Astrocyte (in vitro differentiated cells and primary cell): ENCODE results near the gene CORO7. TPM values are rescaled to one million over a fixed set of nuclear protein-coding genes. Genes with fewer than 3 reads are reported as not detected.

Experiments
- DNase-seq: peaks from one replicate; pipeline ENCODE4 v3.0.0-alpha.2; 2010; ENCODE audit warnings: low read depth
- FAIRE-seq: peaks from 2 replicates; lab custom pipeline; 2011; peaks lifted over from hg19 to GRCh38; lab: Jason Lieb, UNC
- H2AFZ ChIP-seq: 2 replicates; pipeline ENCODE4 v1.6.0; 2012; ENCODE audit warnings: low read depth, low read length, inconsistent platforms
- H3K27ac ChIP-seq: 2 replicates; pipeline ENCODE4 v1.5.1; 2011; ENCODE audit warnings: low read depth, low read length, inconsistent platforms
- H3K27me3 ChIP-seq: 2 replicates; pipeline ENCODE4 v1.6.0; 2011; ENCODE audit warnings: low read length, inconsistent platforms; ENCODE audit not compliant: insufficient read depth
- H3K36me3 ChIP-seq: 2 replicates; pipeline ENCODE4 v1.5.1; 2011; ENCODE audit warnings: low read length, inconsistent platforms; ENCODE audit not compliant: insufficient read depth
- H3K4me1 ChIP-seq: 2 replicates; pipeline ENCODE4 v1.5.1; 2011; ENCODE audit warnings: low read length, inconsistent platforms; ENCODE audit not compliant: insufficient read depth
- H3K4me2 ChIP-seq: 2 replicates; pipeline ENCODE4 v1.6.0; 2012; ENCODE audit warnings: low read length, inconsistent platforms
- H3K4me3 ChIP-seq: 2 replicates; pipeline ENCODE4 v1.5.1; 2011; ENCODE audit warnings: low read depth, mild to moderate bottlenecking, low read length, inconsistent platforms; ENCODE audit not compliant: insufficient read depth
- H3K79me2 ChIP-seq: 2 replicates; pipeline ENCODE4 v1.6.0; 2012; ENCODE audit warnings: mild to moderate bottlenecking, low read length, inconsistent platforms; ENCODE audit not compliant: insufficient read depth
- H3K9ac ChIP-seq: 2 replicates; pipeline ENCODE4 v1.6.0; 2012; ENCODE audit warnings: mild to moderate bottlenecking, low read length, inconsistent platforms
- H3K9me3 ChIP-seq: 2 replicates; pipeline ENCODE4 v1.5.1; 2012; ENCODE audit warnings: low read depth, mild to moderate bottlenecking, low read length, inconsistent platforms; ENCODE audit not compliant: insufficient read depth
- H4K20me1 ChIP-seq: 2 replicates; pipeline ENCODE4 v1.6.0; 2012; ENCODE audit warnings: low read length, inconsistent platforms; ENCODE audit not compliant: insufficient read depth
- H3K27ac Mint-ChIP-seq: one replicate; pipeline ENCODE4 v1.8.0; 2021; ENCODE audit warnings: mild to moderate bottlenecking, mixed read lengths; ENCODE audit not compliant: unreplicated experiment
- H3K27me3 Mint-ChIP-seq: one replicate; pipeline ENCODE4 v1.8.0; 2021; ENCODE audit warnings: low read depth, mixed read lengths; ENCODE audit not compliant: unreplicated experiment
- H3K36me3 Mint-ChIP-seq: one replicate; pipeline ENCODE4 v1.8.0; 2021; ENCODE audit warnings: low read depth, mixed read lengths; ENCODE audit not compliant: unreplicated experiment
- H3K4me1 Mint-ChIP-seq: one replicate; pipeline ENCODE4 v1.8.0; 2021; ENCODE audit warnings: low read depth, mixed read lengths; ENCODE audit not compliant: unreplicated experiment
- H3K4me3 Mint-ChIP-seq: one replicate; pipeline ENCODE4 v1.8.0; 2021; ENCODE audit warnings: mild to moderate bottlenecking, moderate library complexity, mixed read lengths; ENCODE audit not compliant: unreplicated experiment
- H3K9me3 Mint-ChIP-seq: one replicate; pipeline ENCODE4 v1.8.0; 2021; ENCODE audit warnings: mild to moderate bottlenecking, mixed read lengths; ENCODE audit not compliant: unreplicated experiment
- CTCF ChIP-seq: IDR thresholded peaks from 2 replicates; pipeline ENCODE4 v1.5.1; 2011; ENCODE audit warnings: low read depth, mild to moderate bottlenecking, inconsistent platforms, low read length, moderate library complexity; ENCODE audit not compliant: insufficient read depth
- EZH2 ChIP-seq: IDR thresholded peaks from 2 replicates; pipeline ENCODE4 v1.6.1; 2012; ENCODE audit warnings: mild to moderate bottlenecking, low read length, inconsistent platforms; ENCODE audit not compliant: insufficient read depth
- total RNA-seq: library from RNA; stranded (reverse); gene quantifications from 2 replicates; pipeline ENCODE4 v1.2.1, GENCODE V29; 2021

Gene CORO7
- total RNA-seq, 1 donor from 2014 or later: 26.4 TPM

DNA sequence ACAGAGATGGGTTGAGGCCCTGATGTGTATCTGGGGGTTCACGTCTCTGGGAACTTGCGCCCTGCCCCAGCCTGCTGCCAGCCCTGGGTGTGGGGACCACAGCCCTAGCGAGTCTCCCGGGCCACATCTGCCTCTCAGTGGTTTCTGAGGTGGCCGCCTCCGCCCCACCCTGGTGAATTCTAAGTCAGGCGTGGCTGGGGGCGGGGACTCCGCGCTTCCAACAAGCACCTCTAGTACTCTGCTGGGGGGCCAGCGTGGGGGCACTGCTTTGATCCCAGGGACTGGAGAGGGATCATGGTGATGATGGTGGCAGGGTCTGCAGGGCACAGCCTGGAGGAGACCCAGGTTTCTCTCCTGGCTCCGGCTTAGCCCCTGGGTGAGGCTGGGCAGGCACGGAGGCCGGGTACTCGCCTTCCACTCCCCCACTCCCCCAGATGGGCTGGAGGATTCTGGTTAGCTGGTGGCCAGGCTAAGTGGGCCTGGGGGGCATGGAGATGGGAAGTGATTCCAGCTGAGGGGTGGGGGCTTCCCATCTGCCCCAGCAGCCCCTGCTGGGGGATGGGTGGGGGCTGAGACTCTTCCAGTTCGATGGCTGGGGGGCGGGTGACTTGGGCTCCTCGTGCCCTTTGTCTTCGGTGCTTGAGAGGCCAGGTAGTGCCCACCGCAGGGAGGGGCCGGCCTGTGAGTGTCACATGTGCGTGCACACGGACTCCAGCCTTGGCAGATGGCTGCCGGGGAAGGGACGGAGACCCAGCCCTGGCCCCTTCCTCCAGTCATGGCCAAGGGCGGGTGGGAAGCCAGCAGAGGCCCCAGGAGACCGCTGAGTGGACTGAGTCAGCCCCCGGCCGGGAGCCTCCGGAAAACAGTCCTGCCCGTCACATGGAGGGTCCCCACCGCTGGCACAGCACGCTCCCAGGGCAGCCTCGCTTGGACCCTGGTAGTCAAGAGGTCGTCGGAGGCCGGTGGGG is 96.7 kb downstream of the CORO7 start:
- peaks cover 81% of the 10 kb centered on the region for H4K20me1 ChIP-seq
- peaks cover 56% of the 10 kb centered on the region for H3K4me1 ChIP-seq
- no peak overlapping the region for H3K4me3 ChIP-seq
- H3K9ac ChIP-seq: no peak overlapping the region
- H3K27ac Mint-ChIP-seq: no peak overlapping the region
- no peaks in the 10 kb centered on the region for H3K27me3 Mint-ChIP-seq
- H3K9me3 ChIP-seq: no peaks in the 10 kb centered on the region
- no peaks in the 10 kb centered on the region for H3K36me3 ChIP-seq
- TF ChIP-seq EZH2 (no peak), CTCF (no peak)
- no peaks in the 10 kb centered on the region for H3K9me3 Mint-ChIP-seq
- no peak overlapping the region for H2AFZ ChIP-seq
- H3K36me3 Mint-ChIP-seq: no peaks in the 10 kb centered on the region
- H3K27ac ChIP-seq: no peak overlapping the region
- peak overlapping the region; percentile 41 for H3K4me2 ChIP-seq
- H3K4me1 Mint-ChIP-seq: peaks cover 7% of the 10 kb centered on the region
- peaks cover 84% of the 10 kb centered on the region for H3K79me2 ChIP-seq
- DNase-seq (no peak), FAIRE-seq (no peak)
- H3K27me3 ChIP-seq: no peaks in the 10 kb centered on the region
- no peak overlapping the region for H3K4me3 Mint-ChIP-seq

- Mint-ChIP-seq H3K9me3 (no peaks in the 10 kb centered on the region), H3K4me1 (peaks cover 2% of the 10 kb centered on the region)
- peak overlapping the region; percentile 78 for H3K9ac ChIP-seq
Measured at GRCh38 chr16:4318967-4319366, 97.4 kb downstream of the CORO7 start.

More at GRCh38 chr16:4318967-4319366, 97.4 kb downstream of the CORO7 start:
- H3K27ac Mint-ChIP-seq: no peak overlapping the region
- no peak for TF ChIP-seq CTCF
- TF ChIP-seq EZH2: no peak
- no peaks in the 10 kb centered on the region for H3K36me3 Mint-ChIP-seq
- H4K20me1 ChIP-seq: peaks cover 74% of the 10 kb centered on the region
- H2AFZ ChIP-seq: no peak overlapping the region
- H3K36me3 ChIP-seq: no peaks in the 10 kb centered on the region
- peaks cover 55% of the 10 kb centered on the region for H3K4me1 ChIP-seq
- no peaks in the 10 kb centered on the region for H3K9me3 ChIP-seq
- H3K27me3 ChIP-seq: no peaks in the 10 kb centered on the region
- H3K27me3 Mint-ChIP-seq: no peaks in the 10 kb centered on the region
- H3K4me3 Mint-ChIP-seq: no peak overlapping the region
- peak overlapping the region; percentile 96 for H3K4me2 ChIP-seq
- DNase-seq: no peak
- no peak for FAIRE-seq
- H3K79me2 ChIP-seq: peaks cover 77% of the 10 kb centered on the region
- no peak overlapping the region for H3K27ac ChIP-seq
- H3K4me3 ChIP-seq: no peak overlapping the region
